Suprapubic skin (tissue), 4 donors: ENCODE data around the gene ZNF148.

Source experiments
- EP300 ChIP-seq: sonication (generic); formaldehyde crosslinking; IDR thresholded peaks from one replicate; pipeline ENCODE4 v1.6.1; 2017; ENCODE audit warnings: antibody characterized with exemption
- POLR2A ChIP-seq, 2 donors: fragments of 450-650 bp; IDR thresholded peaks; one replicate each; pipeline ENCODE4 v1.6.1; 2017; ENCODE audit warnings: antibody characterized with exemption in 2 of 2, mild to moderate bottlenecking in 2 of 2, moderate library complexity in 2 of 2
- POLR2AphosphoS5 ChIP-seq, 3 donors: sonication (generic); formaldehyde crosslinking; IDR thresholded peaks; one replicate each; pipeline ENCODE4 v1.6.1; 2017; ENCODE audit warnings: antibody characterized with exemption in 3 of 3
- TF ChIP-seq, protein P1 (sequence below), 2 donors: fragments of 200-600 bp in 1 of 2; fragments of 450-650 bp in 1 of 2; sonication (generic) in 1 of 2; IDR thresholded peaks; one replicate each; pipeline ENCODE4 v1.5.1; 2016 to 2019; ENCODE audit warnings: antibody characterized with exemption in 2 of 2, mild to moderate bottlenecking in 1 of 2, moderate library complexity in 1 of 2

DNA sequence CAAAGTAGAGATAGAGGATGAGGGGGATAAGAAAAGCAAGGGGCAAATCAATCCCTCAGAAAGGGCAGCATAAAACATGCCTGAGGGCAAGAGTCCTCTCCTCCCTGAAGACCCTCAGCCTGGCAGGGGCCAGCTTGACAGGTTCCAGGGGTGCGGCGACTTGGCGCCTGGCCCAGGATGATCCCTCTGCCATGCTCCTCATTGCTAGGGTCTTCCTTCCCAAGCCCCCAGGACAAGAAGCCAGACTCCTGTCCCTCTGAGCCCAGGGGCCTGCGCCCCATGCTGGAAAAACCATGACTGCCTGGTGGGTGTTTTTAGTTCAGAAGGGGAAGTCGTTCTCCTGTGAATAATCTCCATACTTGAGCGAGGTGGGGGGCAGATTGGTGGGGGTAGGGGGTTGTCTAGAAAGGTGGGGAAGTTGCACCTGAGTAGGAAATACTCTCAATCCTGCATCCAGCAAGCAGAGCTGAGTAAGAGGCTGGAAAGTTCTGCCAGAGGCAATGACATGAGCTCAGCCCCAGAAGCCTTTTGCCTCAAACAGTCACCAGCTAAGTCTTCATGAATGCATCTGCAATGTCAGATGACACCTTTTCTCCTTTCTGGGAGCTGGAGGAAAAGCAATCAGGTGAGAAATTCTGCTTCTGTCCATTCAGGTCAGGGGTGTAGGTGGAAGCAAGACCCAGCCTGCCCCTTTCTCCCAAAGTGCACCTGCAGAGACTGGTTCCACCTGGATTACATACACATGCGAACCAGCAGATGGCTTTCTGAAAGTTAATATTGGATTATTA, 180.9 kb downstream of the ZNF148 start:
- TF ChIP-seq, protein P1, sequence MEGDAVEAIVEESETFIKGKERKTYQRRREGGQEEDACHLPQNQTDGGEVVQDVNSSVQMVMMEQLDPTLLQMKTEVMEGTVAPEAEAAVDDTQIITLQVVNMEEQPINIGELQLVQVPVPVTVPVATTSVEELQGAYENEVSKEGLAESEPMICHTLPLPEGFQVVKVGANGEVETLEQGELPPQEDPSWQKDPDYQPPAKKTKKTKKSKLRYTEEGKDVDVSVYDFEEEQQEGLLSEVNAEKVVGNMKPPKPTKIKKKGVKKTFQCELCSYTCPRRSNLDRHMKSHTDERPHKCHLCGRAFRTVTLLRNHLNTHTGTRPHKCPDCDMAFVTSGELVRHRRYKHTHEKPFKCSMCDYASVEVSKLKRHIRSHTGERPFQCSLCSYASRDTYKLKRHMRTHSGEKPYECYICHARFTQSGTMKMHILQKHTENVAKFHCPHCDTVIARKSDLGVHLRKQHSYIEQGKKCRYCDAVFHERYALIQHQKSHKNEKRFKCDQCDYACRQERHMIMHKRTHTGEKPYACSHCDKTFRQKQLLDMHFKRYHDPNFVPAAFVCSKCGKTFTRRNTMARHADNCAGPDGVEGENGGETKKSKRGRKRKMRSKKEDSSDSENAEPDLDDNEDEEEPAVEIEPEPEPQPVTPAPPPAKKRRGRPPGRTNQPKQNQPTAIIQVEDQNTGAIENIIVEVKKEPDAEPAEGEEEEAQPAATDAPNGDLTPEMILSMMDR (IDR thresholded peaks at IDR 0.05), result no peak
- no peak for TF ChIP-seq EP300
- no peak for TF ChIP-seq POLR2AphosphoS5 (IDR thresholded peaks at IDR 0.05)
- no peak for TF ChIP-seq POLR2A (IDR thresholded peaks at IDR 0.05)
